HG02610 (cell line): ENCODE data around the gene SYT2.
"Not testable (repeated sequence)": the region's sequence is repeated elsewhere in the genome, so short reads cannot be mapped to it uniquely, and the experiment has no call there.

ENCODE experiments used
- ATAC-seq: cut with Tn5 transposase; IDR thresholded peaks from one replicate; pipeline ENCODE4 v1.9.1; 2021; ENCODE audit warnings: mild to moderate bottlenecking, moderate library complexity; ENCODE audit not compliant: unreplicated experiment

SYT2 gene

DNA sequence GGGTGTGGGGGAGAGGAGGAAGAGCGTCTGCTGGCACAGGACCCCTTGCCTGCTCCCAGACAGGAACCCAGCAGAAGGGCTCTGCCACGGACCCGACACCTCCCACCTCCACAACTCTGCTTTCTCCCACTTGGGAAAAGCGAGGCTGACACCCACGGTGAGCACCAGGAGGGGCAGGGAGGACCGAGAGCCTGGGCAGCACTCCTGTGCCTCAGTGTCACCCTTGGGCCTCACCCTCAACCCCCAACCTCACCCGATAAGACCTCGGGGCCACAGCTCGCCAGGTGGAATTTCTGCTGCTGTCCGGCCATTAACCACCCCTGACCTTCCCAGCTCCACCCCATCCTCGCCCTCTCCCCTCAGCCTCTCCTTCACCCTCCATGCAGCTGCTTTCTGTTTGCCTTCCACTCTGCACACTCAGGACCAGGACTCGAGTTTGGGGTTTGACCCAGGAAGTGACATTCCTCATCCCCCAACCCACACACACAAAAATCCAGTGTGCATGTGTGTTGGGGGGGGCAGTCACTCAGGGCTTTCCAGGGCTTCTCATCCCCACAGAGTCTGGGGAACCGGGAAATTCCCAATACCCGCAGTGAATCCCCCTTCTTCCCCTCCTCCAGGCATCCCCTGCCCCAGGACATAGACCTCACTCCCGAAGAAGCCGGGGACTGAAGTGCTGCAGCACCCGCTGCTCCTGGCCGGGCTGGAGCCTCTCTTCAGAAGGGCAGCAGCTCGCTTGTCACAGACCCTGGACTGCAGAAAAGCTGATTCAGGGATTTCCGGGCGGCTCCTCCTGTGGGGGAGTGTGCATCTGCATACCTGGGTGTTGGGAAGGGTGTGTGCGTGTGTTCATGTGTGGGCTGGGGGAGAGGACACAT is 65.8 kb downstream of the SYT2 start:
- no peak for ATAC-seq

DNA sequence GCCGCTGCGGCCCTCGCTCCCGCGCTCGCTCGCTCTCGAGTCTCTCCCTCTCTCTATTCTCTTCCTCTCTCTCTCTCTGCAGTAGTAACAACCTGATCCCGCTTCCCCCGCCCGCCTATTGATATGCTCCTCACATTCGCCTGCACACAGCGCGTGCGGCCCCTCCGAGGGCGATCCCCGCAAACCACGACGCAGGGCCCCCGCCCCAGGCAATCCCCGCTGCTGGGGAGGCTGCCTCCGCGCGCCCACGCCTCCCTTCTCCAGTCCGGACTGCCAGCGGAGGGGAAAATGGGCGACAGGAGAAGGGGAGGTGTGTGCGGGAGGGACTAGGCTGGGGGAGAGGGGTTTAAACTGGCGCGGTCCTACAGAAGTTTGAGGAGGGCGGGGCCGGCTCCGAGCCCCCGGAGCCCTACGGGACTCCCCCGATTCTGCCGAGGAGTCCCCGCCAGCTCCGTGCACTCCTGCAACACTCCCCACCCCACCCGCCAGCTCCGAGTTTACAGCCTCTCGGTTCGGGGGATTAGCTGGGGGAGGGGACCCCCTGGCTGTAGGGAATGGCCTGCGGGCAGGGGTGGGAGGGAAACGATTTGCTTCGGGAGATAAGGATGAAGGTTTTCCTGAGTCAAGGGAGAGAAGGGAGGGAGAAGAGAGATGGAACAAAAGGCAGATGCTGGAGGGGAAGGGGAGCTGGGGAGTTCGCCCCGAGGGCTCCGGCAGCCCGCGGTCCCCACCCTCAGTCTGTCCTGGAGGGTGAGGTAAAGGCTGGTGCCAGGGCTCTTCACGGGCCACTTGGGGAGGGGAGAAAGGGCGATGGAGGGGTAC is 66.6 kb downstream of the SYT2 start:
- ATAC-seq: no peak

DNA sequence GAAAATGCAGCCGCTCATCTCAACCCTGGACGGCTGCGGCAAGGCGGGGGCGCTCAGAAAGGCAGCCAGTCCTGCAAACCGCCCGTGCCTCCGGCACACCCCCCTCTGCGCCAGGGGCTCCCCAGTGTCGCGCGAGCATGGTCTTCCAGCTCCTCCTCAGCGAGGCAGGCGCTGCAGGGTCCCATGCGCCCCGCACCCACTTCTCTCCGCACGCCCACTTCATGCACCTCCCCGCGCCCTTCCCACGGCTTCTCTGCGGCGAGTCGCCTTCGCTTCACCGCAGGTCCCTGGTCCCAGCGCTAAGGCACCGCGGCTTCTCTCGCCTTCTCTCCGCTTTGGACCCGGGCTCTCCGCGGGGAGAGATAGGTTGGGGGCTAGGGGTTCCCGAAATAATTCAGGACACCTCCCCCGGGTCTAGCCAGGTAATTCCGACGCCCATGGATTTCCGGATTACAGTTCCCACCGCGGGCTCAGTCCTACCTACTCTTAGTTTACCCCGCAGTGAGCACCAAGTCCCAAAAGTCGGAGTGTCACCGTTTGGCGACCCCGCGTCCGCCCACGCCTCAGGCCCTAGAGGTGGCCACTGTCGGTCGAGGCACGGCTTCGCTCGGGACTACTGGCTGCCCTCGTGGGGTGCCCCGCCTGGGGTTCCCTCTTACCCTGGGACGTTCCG is 67.5 kb downstream of the SYT2 start:
- ATAC-seq: no peak

GRCh38 chr1:202642212-202642611 is 68.0 kb downstream of the SYT2 start:
- no peak for ATAC-seq

GRCh38 chr1:202639500-202639899 is 70.8 kb downstream of the SYT2 start:
- no peak for ATAC-seq

GRCh38 chr1:202638701-202639305 is 71.5 kb downstream of the SYT2 start:
- ATAC-seq: not testable (repeated sequence)

- no peak for ATAC-seq
Observed at GRCh38 chr1:202638019-202638700, 72.1 kb downstream of the SYT2 start.

- ATAC-seq: not testable (repeated sequence)
Observed at GRCh38 chr1:202637321-202638018, 72.8 kb downstream of the SYT2 start.

GRCh38 chr1:202636171-202636570 is 74.1 kb downstream of the SYT2 start:
- ATAC-seq: not testable (repeated sequence)

DNA sequence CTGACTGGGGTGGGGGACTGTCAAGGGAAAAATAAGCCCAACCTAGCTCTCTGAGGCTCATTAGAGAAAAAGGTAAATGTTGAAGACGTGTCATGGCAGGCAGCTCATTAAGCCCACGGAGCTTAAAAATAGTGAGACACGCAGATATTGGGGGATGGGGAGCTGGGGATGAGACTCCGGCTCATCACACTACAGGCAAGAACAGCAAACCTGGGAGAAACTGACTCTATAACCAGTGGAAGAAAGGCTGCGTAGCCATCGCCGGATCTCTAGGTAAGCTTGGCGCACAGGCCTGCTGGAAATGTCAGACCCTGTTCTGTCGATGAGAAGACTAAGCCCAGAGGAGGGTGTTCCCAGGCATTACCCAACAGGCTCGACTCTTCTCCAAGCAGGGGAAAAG is 78.0 kb downstream of the SYT2 start:
- ATAC-seq: no peak

- ATAC-seq: no peak
Observed at GRCh38 chr1:202631076-202631923, 79.0 kb downstream of the SYT2 start.

GRCh38 chr1:202630541-202630940 is 79.7 kb downstream of the SYT2 start:
- no peak for ATAC-seq

GRCh38 chr1:202630096-202630495 is 80.2 kb downstream of the SYT2 start:
- ATAC-seq: not testable (repeated sequence)

GRCh38 chr1:202629257-202629811 is 80.9 kb downstream of the SYT2 start:
- ATAC-seq: peak; percentile 73

DNA sequence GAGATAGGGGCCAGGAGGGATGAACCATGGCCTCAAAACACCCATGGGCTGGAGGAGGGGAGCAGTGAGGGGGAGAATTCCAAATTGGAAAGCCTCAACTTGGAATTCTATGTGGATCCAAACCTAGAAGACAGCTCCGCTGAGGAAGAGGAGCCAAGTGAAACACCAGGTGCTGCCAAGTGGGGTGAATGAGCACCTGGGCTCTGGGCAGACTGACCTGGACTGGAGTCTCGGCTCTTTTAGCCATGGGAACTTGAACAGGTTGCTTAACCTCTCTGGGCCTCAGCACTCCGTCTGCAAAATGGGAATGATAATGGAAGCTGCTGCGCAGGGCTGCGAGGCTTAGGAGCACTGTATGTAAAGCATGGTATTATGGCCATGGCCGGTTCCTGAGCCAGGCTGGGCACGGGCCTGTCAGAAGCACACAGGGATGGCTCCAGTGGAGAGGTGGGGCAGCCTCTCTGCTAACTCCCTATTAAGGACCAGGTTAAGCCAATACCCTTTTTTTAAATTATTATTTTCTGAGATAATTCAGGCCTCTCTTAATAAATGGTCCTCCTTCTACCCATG is 81.5 kb downstream of the SYT2 start:
- no peak for ATAC-seq

- ATAC-seq: no peak
Observed at GRCh38 chr1:202627841-202628565, 82.3 kb downstream of the SYT2 start.

DNA sequence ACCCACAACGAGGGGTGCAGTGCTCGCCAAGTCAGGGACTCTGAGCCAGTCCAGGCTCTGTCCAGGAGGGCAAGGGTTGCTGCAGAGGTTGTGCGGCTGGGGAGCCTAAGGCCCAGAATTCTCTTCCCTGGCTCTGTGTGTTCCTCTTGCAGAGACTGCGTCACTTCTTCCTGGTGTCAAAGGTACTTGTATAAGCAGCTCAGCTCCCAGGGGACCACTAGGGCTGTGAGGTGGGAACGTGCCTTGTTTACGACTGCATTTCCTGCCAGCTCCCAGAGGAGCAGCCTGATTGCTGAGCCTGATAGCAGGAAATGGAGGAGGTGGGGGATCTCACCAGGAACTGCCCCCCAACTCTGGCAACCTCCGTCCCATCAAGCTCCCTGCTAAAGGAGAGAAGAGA is 83.2 kb downstream of the SYT2 start:
- not testable (repeated sequence) for ATAC-seq
